GM21423 (cell line): Measurements from ENCODE around the gene FAM78B.

ENCODE experiments used
- ATAC-seq: cut with Tn5 transposase; IDR thresholded peaks from one replicate; pipeline ENCODE4 v1.9.1; 2021; ENCODE audit warnings: mild to moderate bottlenecking, moderate library complexity; ENCODE audit not compliant: unreplicated experiment

Gene FAM78B

GRCh38 chr1:166080277-166080966, 86.4 kb downstream of the FAM78B start:
- ATAC-seq, result no peak

GRCh38 chr1:166079276-166079675, 87.5 kb downstream of the FAM78B start:
- no peak for ATAC-seq

GRCh38 chr1:166073489-166073888, 93.3 kb downstream of the FAM78B start:
- no peak for ATAC-seq

GRCh38 chr1:166069390-166069789, 97.4 kb downstream of the FAM78B start:
- ATAC-seq, result no peak

- ATAC-seq, result no peak
Observed at GRCh38 chr1:166066107-166066506, 100.7 kb downstream of the FAM78B start.

- ATAC-seq, result no peak
Observed at GRCh38 chr1:166064951-166065350, 101.8 kb downstream of the FAM78B start.

- ATAC-seq, result no peak
Observed at GRCh38 chr1:166064313-166064926, 102.4 kb downstream of the FAM78B start.

- ATAC-seq, result no peak
Observed at GRCh38 chr1:166063701-166064100, 103.1 kb downstream of the FAM78B start.

GRCh38 chr1:166062421-166063070, 104.3 kb downstream of the FAM78B start:
- ATAC-seq, result no peak

- no peak for ATAC-seq
Observed at GRCh38 chr1:166057650-166058049, 109.2 kb downstream of the FAM78B start.

GRCh38 chr1:166053395-166053794, 113.4 kb downstream of the FAM78B start:
- no peak for ATAC-seq

GRCh38 chr1:166040202-166040997, 126.4 kb downstream of the FAM78B start:
- ATAC-seq, result no peak

- ATAC-seq, result no peak
Observed at GRCh38 chr1:166039436-166040201, 127.2 kb downstream of the FAM78B start.

GRCh38 chr1:166036092-166036491, 130.7 kb downstream of the FAM78B start:
- ATAC-seq, result no peak

GRCh38 chr1:166032572-166033371, 134.0 kb downstream of the FAM78B start:
- no peak for ATAC-seq

GRCh38 chr1:166031932-166032571, 134.7 kb downstream of the FAM78B start:
- no peak for ATAC-seq

- no peak for ATAC-seq
Observed at GRCh38 chr1:166029196-166029945, 137.4 kb downstream of the FAM78B start.

- ATAC-seq, result no peak
Observed at GRCh38 chr1:166026555-166026954, 140.2 kb downstream of the FAM78B start.

- no peak for ATAC-seq
Observed at GRCh38 chr1:166026143-166026542, 140.7 kb downstream of the FAM78B start.
